Upper lobe of left lung (tissue), 4 donors: ENCODE results near the gene KIAA0825.

ENCODE experiments used
- CTCF ChIP-seq, 6 experiments: fragments of 450-650 bp in 4 of 6; fragments of 200-600 bp in 2 of 6; sonication (generic) in 2 of 6; IDR thresholded peaks; one replicate each; pipeline ENCODE4 v1.5.1; 2016 to 2019; ENCODE audit warnings: antibody characterized with exemption in 6 of 6
- POLR2A ChIP-seq, 4 donors: fragments of 450-650 bp; IDR thresholded peaks; one replicate each; pipeline ENCODE4 v1.5.1; 2016 to 2017; ENCODE audit warnings: antibody characterized with exemption in 4 of 4, mild to moderate bottlenecking in 2 of 4

GRCh38 chr5:94180761-94181160 is 437.6 kb downstream of the KIAA0825 start:
- TF ChIP-seq POLR2A (IDR thresholded peaks at IDR 0.05): no peak
- no peak for TF ChIP-seq CTCF (IDR thresholded peaks at IDR 0.05)
